GM19395 (cell line): Measurements from ENCODE around the gene ABCA12.

Experiments used
- ATAC-seq: cut with Tn5 transposase; IDR thresholded peaks from one replicate; pipeline ENCODE4 v1.9.1; 2021; ENCODE audit warnings: mild to moderate bottlenecking, moderate library complexity; ENCODE audit not compliant: unreplicated experiment

ABCA12 gene

GRCh38 chr2:214987261-214987660 lies 151.2 kb downstream of the ABCA12 start:
- ATAC-seq, result no peak

DNA sequence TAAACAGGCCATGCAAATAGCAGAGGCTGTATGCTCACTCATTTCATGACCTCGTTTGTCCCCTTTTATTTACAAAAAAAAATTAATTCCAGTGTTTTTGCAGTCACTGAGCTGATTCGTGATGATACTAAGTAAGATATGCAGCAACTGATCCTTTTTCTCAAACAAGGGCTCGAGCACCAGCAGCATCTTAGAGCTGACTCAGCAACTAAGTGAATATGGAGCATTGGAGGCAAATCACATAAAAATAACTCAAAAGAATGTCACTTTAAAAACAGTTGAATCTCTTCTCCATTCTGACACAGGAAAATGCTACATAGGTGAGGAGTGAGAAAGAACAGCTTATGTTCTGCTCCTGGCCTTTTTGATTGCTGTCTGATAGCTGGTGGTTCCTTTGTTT lies 152.8 kb downstream of the ABCA12 start:
- no peak for ATAC-seq

- ATAC-seq, result no peak
These were observed 172.0 kb downstream of the ABCA12 start for GRCh38 chr2:214966420-214966819.

DNA sequence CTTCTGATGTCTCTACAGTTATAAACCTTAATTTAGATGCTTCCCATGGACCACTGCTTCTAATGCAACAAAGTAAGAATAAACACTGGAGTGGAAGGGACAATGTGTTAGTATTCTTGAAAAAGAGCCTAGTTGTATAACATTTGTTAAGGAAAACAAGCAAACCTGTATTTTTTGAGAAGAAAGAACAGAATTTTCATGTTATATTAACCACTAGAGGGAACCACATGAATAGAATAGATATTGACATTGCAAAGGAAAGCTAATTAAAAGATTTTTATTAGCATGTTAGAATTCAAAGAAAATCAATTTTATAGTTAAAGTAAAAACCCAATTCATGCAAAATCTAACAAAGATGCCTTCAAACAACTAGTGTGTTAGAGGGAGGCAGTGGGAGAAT lies 177.7 kb downstream of the ABCA12 start:
- ATAC-seq, result no peak

- peak; percentile 60 for ATAC-seq
These were observed 191.5 kb downstream of the ABCA12 start for GRCh38 chr2:214946949-214947348.

- ATAC-seq, result no peak
These were observed 204.4 kb downstream of the ABCA12 start for GRCh38 chr2:214934006-214934405.

DNA sequence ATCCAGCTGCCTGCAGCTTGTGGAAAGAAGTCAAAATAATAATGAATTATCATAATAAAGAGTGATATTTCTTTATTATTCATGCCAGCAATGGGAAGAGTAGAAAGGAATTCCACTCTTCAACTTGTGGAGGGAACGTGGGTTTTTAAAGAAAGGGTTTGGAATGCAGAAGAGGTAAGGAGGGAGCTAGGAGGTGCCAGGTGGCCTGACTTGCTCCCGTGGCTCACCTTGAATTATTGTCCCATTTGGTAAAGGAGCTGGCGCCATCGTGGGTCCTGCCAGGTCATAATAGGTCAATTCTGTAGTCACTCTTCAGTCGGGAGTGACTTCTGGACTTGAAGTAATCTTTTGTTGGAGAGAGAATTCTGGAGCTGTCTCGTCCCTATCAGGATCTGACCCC lies 233.8 kb downstream of the ABCA12 start:
- ATAC-seq, result no peak

GRCh38 chr2:214904176-214904575 lies 234.2 kb downstream of the ABCA12 start:
- ATAC-seq, result no peak

DNA sequence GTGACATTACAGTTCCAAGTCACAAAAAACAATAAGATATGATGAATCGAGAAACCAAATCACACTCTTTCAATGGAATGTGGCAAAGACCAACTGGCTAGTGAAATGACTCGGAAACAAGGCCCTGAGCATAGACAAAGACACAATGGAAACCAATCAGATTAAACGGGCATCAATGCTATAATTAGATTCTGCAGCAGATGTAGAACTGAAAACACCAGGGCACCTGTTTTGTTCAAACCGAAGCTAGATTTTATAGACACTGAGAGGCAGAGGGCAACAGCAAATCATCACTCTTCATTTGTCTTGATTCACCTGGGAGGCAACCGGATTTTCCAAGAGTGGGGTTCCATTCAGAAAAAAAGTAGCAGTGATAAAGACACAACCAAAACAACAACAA lies 236.1 kb downstream of the ABCA12 start:
- no peak for ATAC-seq

GRCh38 chr2:214899751-214900150 lies 238.7 kb downstream of the ABCA12 start:
- no peak for ATAC-seq

GRCh38 chr2:214896274-214896673 lies 242.2 kb downstream of the ABCA12 start:
- no peak for ATAC-seq

DNA sequence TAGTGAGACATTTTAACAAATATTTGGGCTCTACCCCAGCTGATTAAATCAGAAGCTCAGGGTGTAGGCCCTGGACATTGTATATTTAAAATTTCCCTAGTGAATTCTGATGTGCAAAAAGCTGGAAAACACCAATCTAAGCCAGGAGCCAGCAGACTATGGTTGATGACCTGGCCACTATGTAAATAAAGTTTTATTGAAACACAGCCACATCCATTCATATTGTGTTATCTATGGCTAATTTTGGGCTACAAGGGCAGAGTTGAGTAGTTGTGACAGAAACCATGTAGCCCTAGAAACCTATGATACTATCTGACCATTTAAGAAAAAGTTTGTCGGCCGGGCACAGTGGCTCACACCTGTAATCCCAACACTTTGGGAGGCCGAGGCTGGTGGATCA lies 243.0 kb downstream of the ABCA12 start:
- no peak for ATAC-seq

DNA sequence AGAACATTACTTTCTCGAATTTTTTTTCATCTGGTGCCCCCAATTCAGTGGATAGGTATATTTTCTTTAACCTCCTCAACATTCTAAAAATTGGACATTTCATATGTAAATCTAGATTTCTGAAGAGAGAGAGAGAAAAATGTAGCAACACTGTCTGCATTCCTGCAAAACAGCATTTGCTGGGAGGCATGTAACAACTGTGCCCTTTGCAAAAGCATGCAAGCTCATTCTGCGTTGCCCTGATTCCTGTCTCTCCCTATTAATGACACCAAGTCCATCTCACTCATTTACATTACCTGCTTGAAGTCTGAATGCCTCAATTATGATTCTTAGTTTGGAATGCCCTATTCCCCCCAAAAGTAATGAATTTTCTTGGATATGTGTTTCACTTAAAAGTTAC lies 249.1 kb downstream of the ABCA12 start:
- no peak for ATAC-seq

- no peak for ATAC-seq
These were observed 256.7 kb downstream of the ABCA12 start for GRCh38 chr2:214881647-214882202.
